Panc1 (cell line): ENCODE results near the gene PIEZO1. TPM values are rescaled to one million over a fixed set of nuclear protein-coding genes. Genes with fewer than 3 reads are reported as not detected.

Source experiments
- ATAC-seq: fragments of 200-7000 bp; cut with Tn5 transposase; 2 replicates; pipeline ENCODE4 v1.9.1; 2020; ENCODE audit warnings: mild to moderate bottlenecking, moderate library complexity
- BruUV-seq: library from RNA; stranded (reverse); fragments of 400-500 nt; replicated peaks from 2 replicates; lab custom pipeline; 2021; lab: Mats Ljungman, UMichigan
- CTCF ChIA-PET: fragments of 300-600 bp; sonication (Branson Sonifier 250); formaldehyde crosslinking; loops from one replicate; lab custom pipeline; 2022; ENCODE audit warnings: antibody characterized with exemption; lab: Charles Lee
- POLR2A ChIA-PET: fragments of 300-600 bp; sonication (Branson Sonifier 250); formaldehyde crosslinking; loops from one replicate; lab custom pipeline; 2022; ENCODE audit warnings: antibody characterized with exemption; lab: Charles Lee
- DNase-seq: peaks from one replicate; pipeline ENCODE4 v3.0.0-alpha.2; 2010; ENCODE audit warnings: low read depth, low spot score
- H3K27ac ChIP-seq: 2 replicates; pipeline ENCODE4 v1.5.1; 2011; ENCODE audit warnings: mild to moderate bottlenecking, low read length, inconsistent platforms
- H3K27me3 ChIP-seq: fragments of 200-500 bp; sonication (Bioruptor generic); 2 replicates; pipeline ENCODE4 v1.6.0; 2014; ENCODE audit warnings: low read length, inconsistent platforms; ENCODE audit not compliant: control insufficient read depth, insufficient read depth
- H3K36me3 ChIP-seq: fragments of 200-500 bp; sonication (Bioruptor generic); 2 replicates; pipeline ENCODE4 v1.5.1; 2014; ENCODE audit warnings: inconsistent platforms, mild to moderate bottlenecking, low read length, moderate library complexity; ENCODE audit not compliant: control insufficient read depth, insufficient read depth
- H3K4me1 ChIP-seq: 2 replicates; pipeline ENCODE4 v1.5.1; 2011; ENCODE audit warnings: inconsistent platforms, mild to moderate bottlenecking, low read length, moderate library complexity; ENCODE audit not compliant: control insufficient read depth, insufficient read depth
- H3K4me3 ChIP-seq, 2 experiments: 2 replicates each; pipeline ENCODE4 v1.5.1; 2011 to 2012; ENCODE audit warnings: low read depth in 2 of 2, low read length in 2 of 2, mild to moderate bottlenecking in 2 of 2, inconsistent platforms in 1 of 2, moderate library complexity in 1 of 2
- H3K9me3 ChIP-seq: fragments of 200-500 bp; sonication (Bioruptor generic); 2 replicates; pipeline ENCODE4 v1.5.1; 2014; ENCODE audit warnings: low read depth, mild to moderate bottlenecking, inconsistent platforms, low read length, moderate library complexity; ENCODE audit not compliant: control insufficient read depth, insufficient read depth
- CTCF ChIP-seq: fragments of 450-650 bp; IDR thresholded peaks from 2 replicates; pipeline ENCODE4 v1.5.1; 2017; ENCODE audit warnings: mild to moderate bottlenecking
- POLR2AphosphoS5 ChIP-seq: IDR thresholded peaks from 2 replicates; pipeline ENCODE4 v1.6.1; 2012; ENCODE audit warnings: mild to moderate bottlenecking, low read depth, low read length, moderate library complexity
- REST ChIP-seq, 2 experiments: IDR thresholded peaks; 2 replicates each; pipeline ENCODE4 v1.6.1; 2011 to 2012; ENCODE audit warnings: low read depth in 2 of 2, control low read depth in 1 of 2, low read length in 1 of 2, mild to moderate bottlenecking in 1 of 2, moderate library complexity in 1 of 2; ENCODE audit not compliant: insufficient read depth in 1 of 2
- SIN3A ChIP-seq: IDR thresholded peaks from 2 replicates; pipeline ENCODE4 v1.6.1; 2012; ENCODE audit warnings: low read depth, mild to moderate bottlenecking, low read length, moderate library complexity, borderline replicate concordance; ENCODE audit not compliant: insufficient read depth
- TCF7L2 ChIP-seq: IDR thresholded peaks from 2 replicates; pipeline ENCODE4 v1.6.1; 2011; ENCODE audit warnings: mild to moderate bottlenecking, low read depth, low read length, inconsistent platforms
- in situ Hi-C: cut with HindIII; loops from 2 replicates; pipeline ENCODE4 v1.10.0; 2016; ENCODE audit warnings: low sequenced_read_pairs, low pct_unique_long_range_greater_than_20kb
- intact Hi-C: fragments of 100-400 bp; cut with micrococcal nuclease; formaldehyde crosslinking; loops from one replicate; pipeline ENCODE4 v1.10.0; 2022; ENCODE audit not compliant: unreplicated experiment
- total RNA-seq: library from RNA; stranded (reverse); gene quantifications from one replicate; pipeline ENCODE4 v1.2.1, GENCODE V29; 2021; ENCODE audit not compliant: unreplicated experiment

PIEZO1 gene
- total RNA-seq, 1 experiment from 2014 or later, result 175 TPM

- Histone ChIP-seq H3K4me1 (no peaks in the 10 kb centered on the region), H3K27ac (no peak overlapping the region), H3K9me3 (no peaks in the 10 kb centered on the region), H3K27me3 (no peaks in the 10 kb centered on the region), H3K36me3 (no peaks in the 10 kb centered on the region; the same call in 1 of the 2 replicates), H3K4me3 (no peak overlapping the region)
- DNase-seq (no peak), ATAC-seq (no peak)
- no TSS peak for BruUV-seq
- in situ Hi-C loops (no loop called here), intact Hi-C loops (no loop called here)
- TF ChIP-seq CTCF, result no peak
- POLR2A ChIA-PET, result no interaction called here
- CTCF ChIA-PET, result interaction anchor here (0.6 kb wide), 1 partner anchor 45 kb away, joined by 8 read pairs; no protein-coding TSS in a partner anchor
These were observed 45.8 kb upstream of the PIEZO1 start for GRCh38 chr16:88830783-88831182.

- CTCF ChIA-PET, result interaction anchor here (0.6 kb wide), 1 partner anchor 45 kb away, joined by 8 read pairs; no protein-coding TSS in a partner anchor
- Histone ChIP-seq H3K4me1 (no peaks in the 10 kb centered on the region), H3K27me3 (no peaks in the 10 kb centered on the region), H3K4me3 (no peak overlapping the region), H3K36me3 (no peaks in the 10 kb centered on the region; the same call in 1 of the 2 replicates), H3K9me3 (no peaks in the 10 kb centered on the region), H3K27ac (no peak overlapping the region)
- in situ Hi-C loops, result no loop called here
- no TSS peak for BruUV-seq
- POLR2A ChIA-PET, result no interaction called here
- no peak for ATAC-seq
- intact Hi-C loops, result no loop called here
- TF ChIP-seq POLR2AphosphoS5, result no peak
- TF ChIP-seq SIN3A, result no peak
- no peak for TF ChIP-seq REST (IDR thresholded peaks at IDR 0.05; ENCODE audit: insufficient read depth in 1 of 2, low read depth in 2 of 2, low read length in 1 of 2)
- TF ChIP-seq CTCF, result no peak
- TF ChIP-seq TCF7L2, result no peak
- DNase-seq, result no peak
These were observed 45.2 kb upstream of the PIEZO1 start for GRCh38 chr16:88830258-88830657.
